HepG2 (cell line): ENCODE results near the gene ZNF683. TPM values are rescaled to one million over a fixed set of nuclear protein-coding genes. Genes with fewer than 3 reads are reported as not detected.

Experiments
- AGO2 ChIP-seq: fragments of 200-400 bp; formaldehyde crosslinking; optimal IDR thresholded peaks from 2 replicates; pipeline ENCODE3; 2017; ENCODE audit warnings: mild to moderate bottlenecking, low read depth, low read length, moderate library complexity
- ARID2 ChIP-seq: sonication (generic); formaldehyde crosslinking; IDR thresholded peaks from 2 replicates; pipeline ENCODE4 v1.8.1; 2022; ENCODE audit warnings: mild to moderate bottlenecking, missing genetic modification reagents, borderline replicate concordance
- CENPT ChIP-seq: sonication (generic); formaldehyde crosslinking; IDR thresholded peaks from 2 replicates; pipeline ENCODE4 v1.8.0; 2022; ENCODE audit warnings: low read depth, mild to moderate bottlenecking, moderate library complexity, missing genetic modification reagents
- CHCHD3 ChIP-seq: sonication (generic); formaldehyde crosslinking; IDR thresholded peaks from 2 replicates; pipeline ENCODE4 v1.8.0; 2022; ENCODE audit warnings: mild to moderate bottlenecking, missing genetic modification reagents, moderate library complexity
- FOXJ3 ChIP-seq: sonication (generic); formaldehyde crosslinking; IDR thresholded peaks from 2 replicates; pipeline ENCODE4 v1.4.0; 2020; ENCODE audit warnings: missing genetic modification reagents, mild to moderate bottlenecking, borderline replicate concordance
- HBP1 ChIP-seq: IDR thresholded peaks from 2 replicates; pipeline ENCODE4 v1.6.1; 2016; ENCODE audit warnings: low read depth, control low read depth
- HCFC1 ChIP-seq: fragments of 150-350 bp; IDR thresholded peaks from 2 replicates; pipeline ENCODE4 v1.6.1; 2014; ENCODE audit warnings: low read depth, low read length
- HNRNPLL ChIP-seq: fragments of 200-400 bp; formaldehyde crosslinking; IDR thresholded peaks from 2 replicates; pipeline ENCODE4 v1.6.1; 2017; ENCODE audit warnings: mild to moderate bottlenecking, low read depth, low read length; ENCODE audit not compliant: poor library complexity, severe bottlenecking
- JUND ChIP-seq: sonication (generic); formaldehyde crosslinking; IDR thresholded peaks from 2 replicates; pipeline ENCODE4 v1.8.0; 2022; ENCODE audit warnings: mild to moderate bottlenecking, missing genetic modification reagents
- MTF2 ChIP-seq: sonication (generic); formaldehyde crosslinking; IDR thresholded peaks from 2 replicates; pipeline ENCODE4 v1.5.0; 2020; ENCODE audit warnings: missing genetic modification reagents, borderline replicate concordance
- MYC ChIP-seq: sonication (generic); formaldehyde crosslinking; IDR thresholded peaks from 2 replicates; pipeline ENCODE4 v1.9.0; 2021; ENCODE audit warnings: missing genetic modification reagents, borderline replicate concordance
- NCOA2 ChIP-seq: sonication (generic); formaldehyde crosslinking; IDR thresholded peaks from 2 replicates; pipeline ENCODE4 v1.8.0; 2022; ENCODE audit warnings: inconsistent platforms
- POLR2AphosphoS2 ChIP-seq: IDR thresholded peaks from 2 replicates; pipeline ENCODE4 v1.6.1; 2011; ENCODE audit warnings: low read depth, low read length, improper control_type of control experiment
- POLR2G ChIP-seq: fragments of 200-400 bp; formaldehyde crosslinking; IDR thresholded peaks from 2 replicates; pipeline ENCODE4 v1.6.1; 2018; ENCODE audit warnings: mild to moderate bottlenecking, low read depth, low read length, moderate library complexity
- TAF1 ChIP-seq: sonication (generic); formaldehyde crosslinking; IDR thresholded peaks from 2 replicates; pipeline ENCODE4 v1.4.0; 2020; ENCODE audit warnings: missing genetic modification reagents
- TAF15 ChIP-seq: fragments of 200-400 bp; formaldehyde crosslinking; IDR thresholded peaks from one replicate; pipeline ENCODE4 v1.6.1; 2018; ENCODE audit warnings: mild to moderate bottlenecking, low read depth, low read length; ENCODE audit not compliant: poor library complexity, severe bottlenecking
- TCF7L2 ChIP-seq: IDR thresholded peaks from 2 replicates; pipeline ENCODE4 v1.6.1; 2011; ENCODE audit warnings: mild to moderate bottlenecking, low read depth, low read length, moderate library complexity
- TFAP4 ChIP-seq: sonication (generic); IDR thresholded peaks from 2 replicates; pipeline ENCODE4 v1.6.1; 2016; ENCODE audit warnings: low read depth, borderline replicate concordance
- ZFYVE20 ChIP-seq: sonication (generic); formaldehyde crosslinking; IDR thresholded peaks from 2 replicates; pipeline ENCODE4 v1.8.0; 2023; ENCODE audit warnings: low read depth, mild to moderate bottlenecking, moderate library complexity, missing genetic modification reagents, borderline replicate concordance
- ZNF260 ChIP-seq: sonication (generic); formaldehyde crosslinking; IDR thresholded peaks from 2 replicates; pipeline ENCODE4 v1.4.0; 2020; ENCODE audit warnings: missing genetic modification reagents, low read depth, mild to moderate bottlenecking, borderline replicate concordance
- ZNF281 ChIP-seq: sonication (generic); formaldehyde crosslinking; IDR thresholded peaks from 2 replicates; pipeline ENCODE4 v1.4.0; 2020; ENCODE audit warnings: missing genetic modification reagents, borderline replicate concordance
- ZNF503 ChIP-seq: sonication (generic); formaldehyde crosslinking; IDR thresholded peaks from 2 replicates; pipeline ENCODE4 v1.4.0; 2020; ENCODE audit warnings: missing genetic modification reagents
- ZNF546 ChIP-seq: sonication (generic); formaldehyde crosslinking; conservative IDR thresholded peaks from 2 replicates; pipeline ENCODE4 v1.8.1; 2023; ENCODE audit warnings: mild to moderate bottlenecking, missing genetic modification reagents
- ZNF788 ChIP-seq: sonication (generic); formaldehyde crosslinking; IDR thresholded peaks from 2 replicates; pipeline ENCODE4 v1.5.0; 2020; ENCODE audit warnings: mild to moderate bottlenecking, missing genetic modification reagents, borderline replicate concordance
- ZSCAN9 ChIP-seq: IDR thresholded peaks from 2 replicates; pipeline ENCODE4 v1.6.1; 2016; ENCODE audit warnings: borderline replicate concordance
- polyA plus RNA-seq, 8 experiments: library from polyadenylated mRNA; depleted of rRNA in 3 of 8; stranded (reverse) in 7 of 8; unstranded in 1 of 8; fragments of >200 nt; fragmentation: Illumina TruSeq in 4 of 8; extraction: Trizol in 4 of 8; gene quantifications; 2 replicates each; pipeline versions ENCODE4 v1.2.1 to v1.2.3, GENCODE V29; 2011 to 2016; ENCODE audit warnings: low read depth in 4 of 8, missing spikeins in 1 of 8, mixed read lengths in 1 of 8; ENCODE audit not compliant: insufficient read depth in 1 of 8
- total RNA-seq, 5 experiments: library from RNA; depleted of rRNA; stranded (reverse); fragments of >200 nt; fragmentation: Illumina TruSeq; extraction: Trizol; gene quantifications; 2 replicates each; pipeline ENCODE4 v1.2.3, GENCODE V29; 2016; ENCODE audit warnings: low read depth in 1 of 5

Gene ZNF683
- total and polyA plus RNA-seq, 2 of the 13 experiments (the other 11 are each of a cell fraction or from before 2014, with no cell fraction given), result not detected

GRCh38 chr1:26408604-26409003 is 36.1 kb upstream of the ZNF683 start (continued):
- peak; percentile 100 for TF ChIP-seq ZNF546 (CRISPR knock-in tag)
- peak; percentile 99 for TF ChIP-seq ZNF503 (CRISPR knock-in tag)
- TF ChIP-seq ZSCAN9 (CRISPR knock-in tag), result peak; percentile 100
- TF ChIP-seq JUND (CRISPR knock-in tag), result peak; percentile 84
- peak; percentile 100 for TF ChIP-seq ARID2
- no peak for TF ChIP-seq HNRNPLL
- TF ChIP-seq TCF7L2, result no peak
- peak; percentile 99 for TF ChIP-seq ZNF788
- no peak for TF ChIP-seq TAF15
- TF ChIP-seq NCOA2, result peak; percentile 98
- TF ChIP-seq HCFC1, result no peak
- TF ChIP-seq AGO2, result no peak
- TF ChIP-seq ZFYVE20 (CRISPR knock-in tag), result peak; percentile 100
- peak; percentile 95 for TF ChIP-seq MYC (CRISPR knock-in tag)
- TF ChIP-seq POLR2AphosphoS2, result no peak
- peak; percentile 93 for TF ChIP-seq TAF1 (CRISPR knock-in tag)
- TF ChIP-seq CENPT (CRISPR knock-in tag), result peak; percentile 100
- TF ChIP-seq ZNF281 (CRISPR knock-in tag), result peak; percentile 98
- peak; percentile 99 for TF ChIP-seq MTF2 (CRISPR knock-in tag)
- peak; percentile 100 for TF ChIP-seq CHCHD3 (CRISPR knock-in tag)
- TF ChIP-seq FOXJ3 (CRISPR knock-in tag), result peak; percentile 93
- TF ChIP-seq ZNF260, result no peak
- TF ChIP-seq HBP1 (CRISPR knock-in tag), result peak; percentile 100
- no peak for TF ChIP-seq POLR2G
- no peak for TF ChIP-seq TFAP4
